Measurements from ENCODE around the gene SPEM3. TPM values are rescaled to one million over a fixed set of nuclear protein-coding genes. Genes with fewer than 3 reads are reported as not detected.

The SPEM3 gene
- polyA plus RNA-seq, 3 donors, result not detected

DNA sequence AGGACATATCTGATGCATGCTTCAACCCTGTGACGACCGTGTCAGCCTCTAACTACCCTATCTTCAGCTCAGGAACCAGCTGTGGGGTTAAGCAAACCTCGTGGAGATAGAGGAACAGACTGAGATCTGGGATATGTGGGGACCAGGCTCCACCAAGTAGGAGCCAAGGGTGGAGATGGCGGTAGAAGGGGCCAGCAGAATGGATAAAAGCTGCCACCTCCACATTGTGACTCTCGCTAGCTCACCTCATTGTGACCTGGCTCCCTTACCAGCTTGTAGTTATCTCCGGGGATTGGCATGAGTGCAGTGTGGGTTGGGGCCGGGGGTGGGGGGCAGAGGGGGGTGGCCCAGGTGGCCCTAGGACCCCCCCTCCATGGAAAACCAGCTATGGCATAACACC lies 3.3 kb upstream of the SPEM3 start, which contains the start of gene SPEM2:
Gene SPEM2 (plus strand): TSS at position 301 of the 400 bp plus-strand sequence. CDS start 73 bp downstream, at position 374.
- no peaks in the 10 kb centered on the region for H3K79me2 ChIP-seq (ENCODE audit: insufficient read depth, low read length)
- no peaks in the 10 kb centered on the region for H3K4me1 ChIP-seq (ENCODE audit: control insufficient read depth in 1 of 2, insufficient read depth in 2 of 2, low read length in 2 of 2)
- intact Hi-C loops (cut with micrococcal nuclease), result no loop called here
- no peaks in the 10 kb centered on the region for H3K27me3 ChIP-seq (ENCODE audit: control insufficient read depth in 2 of 2, insufficient read depth in 2 of 2, low read length in 2 of 2)
- Mint-ChIP-seq H3K27ac (peak within 1 kb of the TSS in 2 of 7 donors; percentile 27 to 50), H3K36me3 (no peaks in the 10 kb centered on the region), H3K4me1 (no peaks in the 10 kb centered on the region), H3K9me3 (no peaks in the 10 kb centered on the region), H3K27me3 (ENCODE audit: low read depth in 3 of 3) (peaks cover 0 to 5% (median 2%) of the 10 kb centered on the region in 3 donors), H3K4me3 (no peak within 1 kb of the TSS)
- TF ChIP-seq, protein P1, sequence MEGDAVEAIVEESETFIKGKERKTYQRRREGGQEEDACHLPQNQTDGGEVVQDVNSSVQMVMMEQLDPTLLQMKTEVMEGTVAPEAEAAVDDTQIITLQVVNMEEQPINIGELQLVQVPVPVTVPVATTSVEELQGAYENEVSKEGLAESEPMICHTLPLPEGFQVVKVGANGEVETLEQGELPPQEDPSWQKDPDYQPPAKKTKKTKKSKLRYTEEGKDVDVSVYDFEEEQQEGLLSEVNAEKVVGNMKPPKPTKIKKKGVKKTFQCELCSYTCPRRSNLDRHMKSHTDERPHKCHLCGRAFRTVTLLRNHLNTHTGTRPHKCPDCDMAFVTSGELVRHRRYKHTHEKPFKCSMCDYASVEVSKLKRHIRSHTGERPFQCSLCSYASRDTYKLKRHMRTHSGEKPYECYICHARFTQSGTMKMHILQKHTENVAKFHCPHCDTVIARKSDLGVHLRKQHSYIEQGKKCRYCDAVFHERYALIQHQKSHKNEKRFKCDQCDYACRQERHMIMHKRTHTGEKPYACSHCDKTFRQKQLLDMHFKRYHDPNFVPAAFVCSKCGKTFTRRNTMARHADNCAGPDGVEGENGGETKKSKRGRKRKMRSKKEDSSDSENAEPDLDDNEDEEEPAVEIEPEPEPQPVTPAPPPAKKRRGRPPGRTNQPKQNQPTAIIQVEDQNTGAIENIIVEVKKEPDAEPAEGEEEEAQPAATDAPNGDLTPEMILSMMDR (IDR thresholded peaks at IDR 0.05), result no peak
- no peaks in the 10 kb centered on the region for H3K36me3 ChIP-seq (replicated peaks in 1 of 2; ENCODE audit: control insufficient read depth in 1 of 2, insufficient read depth in 2 of 2, low read length in 2 of 2)
- no peaks in the 10 kb centered on the region for H4K20me1 ChIP-seq (ENCODE audit: insufficient read depth, low read length)
- H3K9ac ChIP-seq (ENCODE audit: insufficient read depth, low read length, poor library complexity, severe bottlenecking), result no peak within 1 kb of the TSS
- no peak for DNase-seq
- no peak within 1 kb of the TSS for H3K27ac ChIP-seq (ENCODE audit: low read depth in 1 of 2, low read length in 2 of 2)
- 86% methylated on average over 1 of the region's 7 CpGs for WGBS (ENCODE audit: insufficient coverage)
- H3K4me3 ChIP-seq (replicated peaks in 1 of 3; ENCODE audit: low read depth in 2 of 3, low read length in 3 of 3), result no peak within 1 kb of the TSS
- H3K4me2 ChIP-seq (replicated peaks; ENCODE audit: extremely low read depth, low read length, poor library complexity, severe bottlenecking), result no peak within 1 kb of the TSS
- no peak within 1 kb of the TSS for H2AFZ ChIP-seq (ENCODE audit: insufficient read depth, low read depth, low read length, poor library complexity, severe bottlenecking)
- H3K9me3 ChIP-seq (replicated peaks in 1 of 2; ENCODE audit: control insufficient read depth in 1 of 2, insufficient read depth in 1 of 2, low read length in 2 of 2), result no peaks in the 10 kb centered on the region

DNA sequence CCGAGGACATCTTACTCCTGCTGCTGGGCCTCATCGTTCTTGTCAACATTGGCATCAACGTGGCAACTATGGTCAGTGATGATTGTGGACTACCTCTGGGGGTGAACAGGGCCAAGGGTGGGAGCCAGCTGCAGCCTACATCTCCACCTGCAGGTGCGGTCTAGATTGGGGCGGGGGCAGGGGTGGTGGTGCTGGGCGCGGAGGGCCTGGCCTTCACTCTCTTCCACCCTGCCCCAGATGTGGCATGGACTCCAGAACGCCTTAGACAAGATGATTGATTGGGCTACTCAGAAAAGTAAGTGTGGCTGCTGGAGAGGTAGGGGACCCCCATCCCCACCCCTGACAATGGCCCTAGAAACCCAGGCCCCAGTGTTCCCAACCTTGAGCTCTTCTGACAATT lies 2.9 kb upstream of the SPEM3 start:
- H3K9ac ChIP-seq (ENCODE audit: insufficient read depth, low read length, poor library complexity, severe bottlenecking), result no peak overlapping the region
- H3K4me3 ChIP-seq (replicated peaks in 1 of 3; ENCODE audit: low read depth in 2 of 3, low read length in 3 of 3), result no peak overlapping the region
- no peak for DNase-seq
- no peak overlapping the region for H3K27ac ChIP-seq (ENCODE audit: low read depth in 1 of 2, low read length in 2 of 2)
- no peak overlapping the region for H3K27ac Mint-ChIP-seq
- no peaks in the 10 kb centered on the region for H3K27me3 ChIP-seq (ENCODE audit: control insufficient read depth in 2 of 2, insufficient read depth in 2 of 2, low read length in 2 of 2)
- TF ChIP-seq, protein P1 (IDR thresholded peaks at IDR 0.05), result no peak
- H3K79me2 ChIP-seq (ENCODE audit: insufficient read depth, low read length), result no peaks in the 10 kb centered on the region
- no peak overlapping the region for H3K4me3 Mint-ChIP-seq
- intact Hi-C loops (cut with micrococcal nuclease), result no loop called here
- no peaks in the 10 kb centered on the region for H3K36me3 ChIP-seq (replicated peaks in 1 of 2; ENCODE audit: control insufficient read depth in 1 of 2, insufficient read depth in 2 of 2, low read length in 2 of 2)
- no peaks in the 10 kb centered on the region for H3K36me3 Mint-ChIP-seq
- WGBS (ENCODE audit: insufficient coverage), result 82% methylated on average over 2 of the region's 8 CpGs
- H4K20me1 ChIP-seq (ENCODE audit: insufficient read depth, low read length), result no peaks in the 10 kb centered on the region
- H3K4me2 ChIP-seq (replicated peaks; ENCODE audit: extremely low read depth, low read length, poor library complexity, severe bottlenecking), result no peak overlapping the region
- H3K9me3 Mint-ChIP-seq, result no peaks in the 10 kb centered on the region
- H3K4me1 Mint-ChIP-seq, result no peaks in the 10 kb centered on the region
- H3K4me1 ChIP-seq (ENCODE audit: control insufficient read depth in 1 of 2, insufficient read depth in 2 of 2, low read length in 2 of 2), result no peaks in the 10 kb centered on the region
- no peaks in the 10 kb centered on the region for H3K9me3 ChIP-seq (replicated peaks in 1 of 2; ENCODE audit: control insufficient read depth in 1 of 2, insufficient read depth in 1 of 2, low read length in 2 of 2)
- no peak overlapping the region for H2AFZ ChIP-seq (ENCODE audit: insufficient read depth, low read depth, low read length, poor library complexity, severe bottlenecking)
- H3K27me3 Mint-ChIP-seq (ENCODE audit: low read depth in 3 of 3), result peaks cover 0 to 5% (median 2%) of the 10 kb centered on the region in 3 donors
